KMS-11 (cell line): ENCODE measurements around the gene NSUN7.

Experiments
- H2AFZ ChIP-seq: fragments of 200-600 bp; sonication (generic); 2 replicates; pipeline ENCODE4 v1.6.1; 2016; ENCODE audit warnings: antibody characterized with exemption, mixed run types, low read depth
- H3K27ac ChIP-seq: fragments of 200-600 bp; sonication (generic); 2 replicates; pipeline ENCODE4 v1.6.1; 2016; ENCODE audit warnings: mild to moderate bottlenecking, mixed run types
- H3K27me3 ChIP-seq: fragments of 200-600 bp; sonication (generic); 2 replicates; pipeline ENCODE4 v1.6.1; 2017; ENCODE audit warnings: mild to moderate bottlenecking, low read depth, mixed run types, moderate library complexity; ENCODE audit not compliant: insufficient read depth
- H3K36me3 ChIP-seq: fragments of 200-600 bp; sonication (generic); 2 replicates; pipeline ENCODE4 v1.6.1; 2017; ENCODE audit warnings: mild to moderate bottlenecking, mixed run types; ENCODE audit not compliant: insufficient read depth
- H3K4me1 ChIP-seq: fragments of 200-600 bp; sonication (generic); 2 replicates; pipeline ENCODE4 v1.6.1; 2016; ENCODE audit warnings: mild to moderate bottlenecking, low read depth, mixed run types; ENCODE audit not compliant: poor library complexity, severe bottlenecking
- H3K4me2 ChIP-seq: fragments of 200-600 bp; sonication (generic); 2 replicates; pipeline ENCODE4 v1.7.0; 2016; ENCODE audit warnings: mild to moderate bottlenecking, mixed run types
- H3K4me3 ChIP-seq: fragments of 200-600 bp; sonication (generic); IDR thresholded peaks from 2 replicates; pipeline ENCODE4 v1.6.1; 2017; ENCODE audit warnings: low read depth, low read length, mixed read lengths; ENCODE audit not compliant: insufficient read depth
- H3K79me2 ChIP-seq: fragments of 200-600 bp; sonication (generic); 2 replicates; pipeline ENCODE4 v1.6.1; 2016; ENCODE audit warnings: low read depth, mixed run types; ENCODE audit not compliant: insufficient read depth
- H3K9ac ChIP-seq: fragments of 200-600 bp; sonication (generic); 2 replicates; pipeline ENCODE4 v1.6.1; 2016; ENCODE audit warnings: mild to moderate bottlenecking, mixed run types
- H4K20me1 ChIP-seq: fragments of 200-600 bp; sonication (generic); 2 replicates; pipeline ENCODE4 v1.6.1; 2016; ENCODE audit warnings: mild to moderate bottlenecking, mixed run types; ENCODE audit not compliant: insufficient read depth
- TF ChIP-seq, protein P1 (sequence below): fragments of 200-600 bp; sonication (generic); conservative IDR thresholded peaks from 2 replicates; pipeline ENCODE4 v1.6.1; 2017; ENCODE audit warnings: low read depth, mild to moderate bottlenecking, antibody characterized with exemption, low read length, moderate library complexity, mixed read lengths

The NSUN7 gene

DNA sequence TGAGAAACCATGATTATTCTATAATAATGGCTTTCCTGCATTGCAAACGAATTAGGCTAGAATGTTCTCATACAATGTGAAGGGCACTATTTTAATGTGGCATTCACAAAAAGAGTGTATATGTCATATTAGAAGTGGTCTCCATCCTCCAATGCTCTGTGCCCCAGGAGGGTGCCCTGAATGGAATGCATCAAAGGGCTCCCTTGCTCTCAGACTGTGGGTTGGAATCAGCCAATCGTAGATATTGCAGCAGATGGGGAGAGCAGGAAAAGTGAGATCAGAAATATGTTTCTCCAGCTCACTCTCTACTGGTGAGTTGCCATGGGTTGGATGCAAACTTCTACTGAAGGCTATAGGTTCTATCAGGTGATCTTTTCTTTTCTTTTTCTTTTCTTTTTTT lies 11.9 kb upstream of the NSUN7 start:
- no peak overlapping the region for H3K4me2 ChIP-seq
- no peaks in the 10 kb centered on the region for H3K4me1 ChIP-seq

DNA sequence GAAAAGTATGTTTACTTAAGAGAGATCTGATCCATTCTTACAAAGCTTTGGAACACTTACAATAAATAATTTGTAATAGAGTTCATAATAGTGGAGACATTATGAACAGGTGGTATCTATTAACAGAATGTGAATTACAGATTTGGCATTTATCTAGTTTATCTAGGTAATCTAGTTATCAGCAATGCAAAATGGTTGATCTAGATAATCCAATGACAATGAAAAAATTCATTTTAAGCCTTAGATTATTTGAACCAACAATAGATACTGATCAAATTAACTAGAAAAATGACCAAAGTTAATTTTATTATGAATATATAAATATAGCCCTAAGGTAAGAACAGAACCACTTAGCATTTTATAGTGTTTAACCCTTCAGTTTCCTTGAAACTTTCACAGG lies 10.4 kb upstream of the NSUN7 start:
- no peaks in the 10 kb centered on the region for H3K27me3 ChIP-seq
- H3K4me2 ChIP-seq, result no peak overlapping the region
- H2AFZ ChIP-seq, result no peak overlapping the region
- H4K20me1 ChIP-seq, result no peaks in the 10 kb centered on the region
- TF ChIP-seq, protein P1, sequence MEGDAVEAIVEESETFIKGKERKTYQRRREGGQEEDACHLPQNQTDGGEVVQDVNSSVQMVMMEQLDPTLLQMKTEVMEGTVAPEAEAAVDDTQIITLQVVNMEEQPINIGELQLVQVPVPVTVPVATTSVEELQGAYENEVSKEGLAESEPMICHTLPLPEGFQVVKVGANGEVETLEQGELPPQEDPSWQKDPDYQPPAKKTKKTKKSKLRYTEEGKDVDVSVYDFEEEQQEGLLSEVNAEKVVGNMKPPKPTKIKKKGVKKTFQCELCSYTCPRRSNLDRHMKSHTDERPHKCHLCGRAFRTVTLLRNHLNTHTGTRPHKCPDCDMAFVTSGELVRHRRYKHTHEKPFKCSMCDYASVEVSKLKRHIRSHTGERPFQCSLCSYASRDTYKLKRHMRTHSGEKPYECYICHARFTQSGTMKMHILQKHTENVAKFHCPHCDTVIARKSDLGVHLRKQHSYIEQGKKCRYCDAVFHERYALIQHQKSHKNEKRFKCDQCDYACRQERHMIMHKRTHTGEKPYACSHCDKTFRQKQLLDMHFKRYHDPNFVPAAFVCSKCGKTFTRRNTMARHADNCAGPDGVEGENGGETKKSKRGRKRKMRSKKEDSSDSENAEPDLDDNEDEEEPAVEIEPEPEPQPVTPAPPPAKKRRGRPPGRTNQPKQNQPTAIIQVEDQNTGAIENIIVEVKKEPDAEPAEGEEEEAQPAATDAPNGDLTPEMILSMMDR, result no peak
- no peak overlapping the region for H3K27ac ChIP-seq
- H3K4me1 ChIP-seq, result no peaks in the 10 kb centered on the region
- H3K36me3 ChIP-seq, result no peaks in the 10 kb centered on the region
- H3K9ac ChIP-seq, result no peak overlapping the region
- H3K4me3 ChIP-seq, result no peak overlapping the region
- H3K79me2 ChIP-seq, result no peaks in the 10 kb centered on the region

More for the DNA sequence above, 11.9 kb upstream of the NSUN7 start:
- no peaks in the 10 kb centered on the region for H3K27me3 ChIP-seq
- no peaks in the 10 kb centered on the region for H3K79me2 ChIP-seq
- no peak overlapping the region for H3K4me3 ChIP-seq
- H3K27ac ChIP-seq, result no peak overlapping the region
- H3K9ac ChIP-seq, result no peak overlapping the region
- no peak overlapping the region for H2AFZ ChIP-seq
- H3K36me3 ChIP-seq, result no peaks in the 10 kb centered on the region
- no peaks in the 10 kb centered on the region for H4K20me1 ChIP-seq
- TF ChIP-seq, protein P1, result no peak

DNA sequence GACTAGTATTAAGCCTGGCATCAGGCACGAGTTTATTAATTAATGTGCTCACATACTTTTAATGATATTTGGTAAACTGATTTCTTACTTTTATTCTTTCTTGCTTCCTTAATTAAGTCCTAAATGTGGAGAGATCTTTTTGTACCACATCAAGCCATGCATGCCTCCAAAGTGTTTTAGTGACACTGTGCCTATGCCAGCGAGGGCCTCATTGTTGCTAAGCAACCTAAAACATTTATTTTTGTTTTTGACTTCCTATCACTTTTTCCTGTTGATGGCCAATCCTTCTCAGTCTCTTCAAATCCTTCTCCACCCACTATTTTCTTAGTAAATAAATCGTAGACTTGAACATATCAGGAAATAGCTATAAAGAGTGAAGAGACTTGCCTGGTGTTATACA lies 5.5 kb upstream of the NSUN7 start:
- no peaks in the 10 kb centered on the region for H3K36me3 ChIP-seq
- no peak overlapping the region for H3K4me2 ChIP-seq
- no peaks in the 10 kb centered on the region for H3K79me2 ChIP-seq

DNA sequence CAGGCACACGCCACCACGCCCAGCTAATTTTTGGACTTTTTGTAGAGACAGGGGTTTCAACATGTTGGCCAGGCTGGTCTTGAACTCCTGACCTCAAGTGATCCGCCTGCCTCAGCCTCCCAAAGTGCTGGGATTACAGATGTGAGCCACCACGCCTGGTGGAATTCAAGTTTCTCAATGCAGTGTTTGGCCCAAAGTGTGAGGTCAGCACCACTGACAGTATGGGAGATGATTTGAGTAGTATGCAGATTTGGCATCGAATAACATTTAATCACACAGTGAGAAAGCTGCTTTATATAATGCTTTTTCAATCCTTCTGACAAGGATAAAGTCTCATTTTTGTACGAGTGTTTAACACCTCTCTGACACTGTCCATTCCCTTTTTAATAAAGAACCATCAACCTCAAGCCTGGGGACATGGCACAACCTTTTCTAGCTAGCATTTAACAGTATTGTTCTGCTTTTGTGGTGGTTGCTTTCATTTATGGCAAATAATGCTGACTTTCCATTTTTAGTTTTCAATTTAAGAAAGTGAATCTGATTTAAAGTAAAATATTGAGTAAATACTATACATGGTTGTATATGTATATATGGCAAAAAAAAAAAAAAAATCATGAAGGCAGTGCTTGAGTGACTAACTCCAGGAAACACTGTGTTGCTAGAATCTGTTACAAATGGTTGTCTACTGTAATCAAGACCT lies 4.3 kb upstream of the NSUN7 start:
- Histone ChIP-seq H3K27me3 (no peaks in the 10 kb centered on the region), H3K36me3 (no peaks in the 10 kb centered on the region), H2AFZ (no peak overlapping the region), H3K4me1 (no peaks in the 10 kb centered on the region), H3K9ac (no peak overlapping the region), H3K4me3 (no peak overlapping the region), H3K4me2 (no peak overlapping the region), H4K20me1 (no peaks in the 10 kb centered on the region), H3K27ac (no peak overlapping the region), H3K79me2 (no peaks in the 10 kb centered on the region)
- TF ChIP-seq, protein P1, result no peak

More for the DNA sequence above, 5.5 kb upstream of the NSUN7 start:
- no peak overlapping the region for H3K9ac ChIP-seq
- no peak overlapping the region for H3K4me3 ChIP-seq
- H3K27me3 ChIP-seq, result no peaks in the 10 kb centered on the region
- H3K27ac ChIP-seq, result no peak overlapping the region
- TF ChIP-seq, protein P1, result no peak
- no peaks in the 10 kb centered on the region for H3K4me1 ChIP-seq
- no peak overlapping the region for H2AFZ ChIP-seq
- no peaks in the 10 kb centered on the region for H4K20me1 ChIP-seq
